K562 (cell line): ENCODE data around the gene RAPGEF5. TPM values are rescaled to one million over a fixed set of nuclear protein-coding genes. Genes with fewer than 3 reads are reported as not detected.

Source experiments
- E2F4 ChIP-seq: sonication (generic); formaldehyde crosslinking; IDR thresholded peaks from 2 replicates; pipeline ENCODE4 v1.8.0; 2022; ENCODE audit warnings: mild to moderate bottlenecking, low read depth, missing genetic modification reagents
- FOXP1 ChIP-seq: sonication (generic); formaldehyde crosslinking; IDR thresholded peaks from 2 replicates; pipeline ENCODE4 v1.8.0; 2022; ENCODE audit warnings: mild to moderate bottlenecking, missing genetic modification reagents
- GABPA ChIP-seq: fragments of 200-800 bp; sonication (Bioruptor generic); conservative IDR thresholded peaks from 2 replicates; pipeline ENCODE4 v1.6.1; 2016; ENCODE audit warnings: low read depth, missing genetic modification characterization, missing compliant biosample characterization
- GTF2E2 ChIP-seq: fragments of 200-800 bp; sonication (Bioruptor generic); IDR thresholded peaks from 2 replicates; pipeline ENCODE4 v1.6.1; 2016; ENCODE audit warnings: missing genetic modification characterization, missing compliant biosample characterization
- HMBOX1 ChIP-seq: sonication (generic); IDR thresholded peaks from 2 replicates; pipeline ENCODE4 v1.6.1; 2016
- KDM5B ChIP-seq: fragments of 200-600 bp; sonication (generic); IDR thresholded peaks from 2 replicates; pipeline ENCODE4 v1.6.1; 2012; ENCODE audit warnings: low read depth, mild to moderate bottlenecking, moderate library complexity, low read length, control low read depth, inconsistent platforms; ENCODE audit not compliant: insufficient replicate concordance
- KLF6 ChIP-seq: fragments of 250-450 bp; sonication (Bioruptor Pico); IDR thresholded peaks from 2 replicates; pipeline ENCODE4 v1.4.0; 2020; ENCODE audit warnings: mild to moderate bottlenecking, moderate library complexity, borderline replicate concordance
- MAZ ChIP-seq, 2 experiments: fragments of 450-650 bp in 1 of 2; sonication (generic) in 1 of 2; formaldehyde crosslinking; IDR thresholded peaks in 1 of 2; conservative IDR thresholded peaks in 1 of 2; 2 replicates each; pipeline versions ENCODE4 v1.4.0 to v1.5.0; 2020; ENCODE audit warnings: mild to moderate bottlenecking in 1 of 2, missing genetic modification reagents in 1 of 2
- POLR2A ChIP-seq: fragments of 450-650 bp; conservative IDR thresholded peaks from 2 replicates; pipeline ENCODE4 v1.6.1; 2016
- TCF7L2 ChIP-seq: fragments of 150-350 bp; IDR thresholded peaks from 2 replicates; pipeline ENCODE4 v1.6.1; 2016; ENCODE audit warnings: low read depth, mild to moderate bottlenecking, low read length, moderate library complexity
- U2AF1 ChIP-seq: fragments of 200-400 bp; formaldehyde crosslinking; optimal IDR thresholded peaks from 2 replicates; pipeline ENCODE3; 2017; ENCODE audit warnings: mild to moderate bottlenecking, low read depth, low read length, moderate library complexity
- ZBTB33 ChIP-seq: sonication (generic); formaldehyde crosslinking; IDR thresholded peaks from 2 replicates; pipeline ENCODE4 v1.8.1; 2023; ENCODE audit warnings: mild to moderate bottlenecking, missing genetic modification reagents
- ZC3H8 ChIP-seq: fragments of 450-650 bp; IDR thresholded peaks from 2 replicates; pipeline ENCODE4 v1.6.1; 2017
- ZFP1 ChIP-seq: fragments of 450-650 bp; formaldehyde crosslinking; IDR thresholded peaks from 2 replicates; pipeline ENCODE4 v1.4.0; 2020; ENCODE audit warnings: mild to moderate bottlenecking, mixed read lengths
- ZNF165 ChIP-seq: fragments of 250-450 bp; sonication (Bioruptor Pico); IDR thresholded peaks from 2 replicates; pipeline ENCODE4 v1.4.0; 2020; ENCODE audit warnings: borderline replicate concordance
- polyA plus RNA-seq, 8 experiments: library from polyadenylated mRNA; depleted of rRNA in 4 of 8; stranded (reverse) in 5 of 8; unstranded in 3 of 8; fragments of >200 nt; fragmentation: Nextera tagmentation in 2 of 8; fragmentation: Illumina TruSeq in 1 of 8; extraction: Ambion mirVana in 2 of 8; extraction: Trizol in 1 of 8; gene quantifications; 2 replicates each; pipeline versions ENCODE4 v1.2.1 to v1.2.3, GENCODE V29; 2011 to 2014; ENCODE audit warnings: inconsistent platforms in 1 of 8, missing spikeins in 1 of 8
- total RNA-seq, 7 experiments: library from RNA; depleted of rRNA in 6 of 7; stranded (reverse); fragments of >200 nt in 6 of 7; fragmentation: Illumina TruSeq in 2 of 7; extraction: Trizol in 2 of 7; gene quantifications; 2 replicates each; pipeline versions ENCODE4 v1.2.1 to v1.2.3, GENCODE V29; 2011 to 2021; ENCODE audit warnings: low replicate concordance in 1 of 7
- TF ChIP-seq, protein P1 (sequence below): fragments of 450-650 bp; IDR thresholded peaks from 2 replicates; pipeline ENCODE4 v1.7.1; 2018; ENCODE audit warnings: mild to moderate bottlenecking, low read depth; ENCODE audit not compliant: partially characterized antibody
- TF ChIP-seq, protein P2 (sequence below): sonication (generic); formaldehyde crosslinking; IDR thresholded peaks from 2 replicates; pipeline ENCODE4 v1.5.0; 2020; ENCODE audit warnings: missing genetic modification reagents
- TF ChIP-seq, protein P3 (sequence below): fragments of 450-650 bp; formaldehyde crosslinking; IDR thresholded peaks from 2 replicates; pipeline ENCODE4 v1.4.0; 2022; ENCODE audit warnings: missing genetic modification characterization

The RAPGEF5 gene
- total and polyA plus RNA-seq, 9 of the 15 experiments (the other 6 are each of a cell fraction or from before 2014, with no cell fraction given) = 0.39 to 2.0 (median 1.1) TPM

DNA sequence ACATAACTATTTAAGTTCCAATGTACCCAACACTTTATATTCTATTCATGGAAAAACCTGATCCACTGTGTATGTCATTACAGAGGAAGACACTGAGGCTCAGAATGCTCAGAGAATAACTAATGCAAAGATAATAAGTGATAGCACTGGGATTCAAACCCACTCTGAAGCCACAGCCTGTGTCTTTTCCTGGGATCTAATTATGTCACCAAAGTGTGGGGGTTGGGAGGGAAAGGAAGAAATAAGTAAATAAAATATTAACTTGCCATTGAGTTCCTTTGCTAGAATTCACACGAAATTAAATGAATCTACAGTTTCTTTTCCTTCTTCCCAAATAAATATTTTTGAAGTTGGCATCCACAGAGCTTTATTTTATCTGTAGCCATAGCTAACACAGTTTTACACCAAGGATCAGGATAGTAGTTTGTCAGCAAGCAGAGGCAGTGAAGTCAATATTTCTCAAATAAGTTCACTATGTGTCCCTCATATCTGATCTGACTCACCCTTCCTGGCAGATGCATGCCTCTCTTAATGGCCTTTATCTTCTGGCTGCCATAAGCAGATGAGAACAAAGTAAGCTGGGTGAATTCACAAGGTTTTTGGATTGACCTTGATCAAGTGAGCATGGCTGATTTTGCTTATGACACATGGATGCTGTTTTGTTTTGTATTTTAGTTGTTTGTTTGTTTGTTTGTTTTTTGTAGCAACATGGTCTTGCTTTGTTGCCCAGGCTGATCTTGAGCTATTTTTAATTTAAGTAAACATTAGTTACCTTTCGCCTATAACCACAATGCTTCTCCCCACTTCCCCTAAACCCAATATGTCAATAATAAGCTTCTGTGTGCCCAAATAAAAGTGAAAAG is 6.3 kb downstream of the RAPGEF5 start (continued):
- TF ChIP-seq KDM5B = no peak
- TF ChIP-seq GTF2E2 = no peak
- TF ChIP-seq ZFP1 (CRISPR knock-in tag) = no peak
- TF ChIP-seq TCF7L2 = no peak
- no peak for TF ChIP-seq E2F4
- TF ChIP-seq U2AF1 = no peak
- TF ChIP-seq, protein P1, sequence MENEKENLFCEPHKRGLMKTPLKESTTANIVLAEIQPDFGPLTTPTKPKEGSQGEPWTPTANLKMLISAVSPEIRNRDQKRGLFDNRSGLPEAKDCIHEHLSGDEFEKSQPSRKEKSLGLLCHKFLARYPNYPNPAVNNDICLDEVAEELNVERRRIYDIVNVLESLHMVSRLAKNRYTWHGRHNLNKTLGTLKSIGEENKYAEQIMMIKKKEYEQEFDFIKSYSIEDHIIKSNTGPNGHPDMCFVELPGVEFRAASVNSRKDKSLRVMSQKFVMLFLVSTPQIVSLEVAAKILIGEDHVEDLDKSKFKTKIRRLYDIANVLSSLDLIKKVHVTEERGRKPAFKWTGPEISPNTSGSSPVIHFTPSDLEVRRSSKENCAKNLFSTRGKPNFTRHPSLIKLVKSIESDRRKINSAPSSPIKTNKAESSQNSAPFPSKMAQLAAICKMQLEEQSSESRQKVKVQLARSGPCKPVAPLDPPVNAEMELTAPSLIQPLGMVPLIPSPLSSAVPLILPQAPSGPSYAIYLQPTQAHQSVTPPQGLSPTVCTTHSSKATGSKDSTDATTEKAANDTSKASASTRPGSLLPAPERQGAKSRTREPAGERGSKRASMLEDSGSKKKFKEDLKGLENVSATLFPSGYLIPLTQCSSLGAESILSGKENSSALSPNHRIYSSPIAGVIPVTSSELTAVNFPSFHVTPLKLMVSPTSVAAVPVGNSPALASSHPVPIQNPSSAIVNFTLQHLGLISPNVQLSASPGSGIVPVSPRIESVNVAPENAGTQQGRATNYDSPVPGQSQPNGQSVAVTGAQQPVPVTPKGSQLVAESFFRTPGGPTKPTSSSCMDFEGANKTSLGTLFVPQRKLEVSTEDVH = no peak
- TF ChIP-seq ZNF165 (CRISPR knock-in tag) = no peak
- no peak for TF ChIP-seq KLF6 (CRISPR knock-in tag)
- no peak for TF ChIP-seq ZC3H8
- TF ChIP-seq MAZ (CRISPR knock-in tag; conservative IDR thresholded peaks at IDR 0.05 in 1 of 2, IDR thresholded peaks at IDR 0.05 in 1 of 2) = peak in 1 of 2 experiments; percentile 25; a peak in 1 of 4 replicates
- TF ChIP-seq FOXP1 (CRISPR knock-in tag) = no peak
- TF ChIP-seq, protein P2, sequence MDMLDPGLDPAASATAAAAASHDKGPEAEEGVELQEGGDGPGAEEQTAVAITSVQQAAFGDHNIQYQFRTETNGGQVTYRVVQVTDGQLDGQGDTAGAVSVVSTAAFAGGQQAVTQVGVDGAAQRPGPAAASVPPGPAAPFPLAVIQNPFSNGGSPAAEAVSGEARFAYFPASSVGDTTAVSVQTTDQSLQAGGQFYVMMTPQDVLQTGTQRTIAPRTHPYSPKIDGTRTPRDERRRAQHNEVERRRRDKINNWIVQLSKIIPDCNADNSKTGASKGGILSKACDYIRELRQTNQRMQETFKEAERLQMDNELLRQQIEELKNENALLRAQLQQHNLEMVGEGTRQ (CRISPR knock-in tag) = no peak
- no peak for TF ChIP-seq POLR2A
- TF ChIP-seq ZBTB33 (CRISPR knock-in tag) = no peak
- TF ChIP-seq GABPA (tag) = no peak
- 0 out of 2 replicates have a peak, but pooled peaks have one; percentile 13 for TF ChIP-seq HMBOX1
- TF ChIP-seq, protein P3, sequence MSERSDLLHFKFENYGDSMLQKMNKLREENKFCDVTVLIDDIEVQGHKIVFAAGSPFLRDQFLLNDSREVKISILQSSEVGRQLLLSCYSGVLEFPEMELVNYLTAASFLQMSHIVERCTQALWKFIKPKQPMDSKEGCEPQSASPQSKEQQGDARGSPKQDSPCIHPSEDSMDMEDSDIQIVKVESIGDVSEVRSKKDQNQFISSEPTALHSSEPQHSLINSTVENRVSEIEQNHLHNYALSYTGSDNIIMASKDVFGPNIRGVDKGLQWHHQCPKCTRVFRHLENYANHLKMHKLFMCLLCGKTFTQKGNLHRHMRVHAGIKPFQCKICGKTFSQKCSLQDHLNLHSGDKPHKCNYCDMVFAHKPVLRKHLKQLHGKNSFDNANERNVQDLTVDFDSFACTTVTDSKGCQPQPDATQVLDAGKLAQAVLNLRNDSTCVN (CRISPR knock-in tag) = peak; percentile 34; the same call in 1 of the 2 replicates
